Activated CD8-positive, alpha-beta T cell treated with anti-CD3 and anti-CD28 coated beads for 36 hours (primary cell): ENCODE data around the gene MBNL1. TPM values are rescaled to one million over a fixed set of nuclear protein-coding genes. Genes with fewer than 3 reads are reported as not detected.

Experiments
- ATAC-seq: fragments of 200-7000 bp; cut with Tn5 transposase; one replicate; pipeline ENCODE4 v1.10.0; 2021; ENCODE audit warnings: mild to moderate bottlenecking, moderate library complexity
- CTCF ChIA-PET: fragments of 350-600 bp; sonication (Branson Sonifier 250); formaldehyde crosslinking; loops from one replicate; lab custom pipeline; 2021; ENCODE audit warnings: antibody characterized with exemption; lab: Charles Lee
- POLR2A ChIA-PET: fragments of 350-600 bp; sonication (Branson Sonifier 250); formaldehyde crosslinking; loops from one replicate; lab custom pipeline; 2021; ENCODE audit warnings: antibody characterized with exemption; lab: Charles Lee
- DNase-seq: peaks from one replicate; pipeline ENCODE4 v3.0.0-alpha.2; 2020
- H3K27ac Mint-ChIP-seq: one replicate; pipeline ENCODE4 v1.8.0; 2021; ENCODE audit warnings: mild to moderate bottlenecking, mixed read lengths
- H3K27me3 Mint-ChIP-seq: one replicate; pipeline ENCODE4 v1.8.0; 2021; ENCODE audit warnings: mixed read lengths
- H3K36me3 Mint-ChIP-seq: one replicate; pipeline ENCODE4 v1.8.0; 2021; ENCODE audit warnings: low read depth, mixed read lengths
- H3K4me1 Mint-ChIP-seq: one replicate; pipeline ENCODE4 v1.8.0; 2021; ENCODE audit warnings: low read depth, mixed read lengths
- H3K4me3 Mint-ChIP-seq: one replicate; pipeline ENCODE4 v1.8.0; 2021; ENCODE audit warnings: mild to moderate bottlenecking, moderate library complexity, mixed read lengths
- H3K9me3 Mint-ChIP-seq: one replicate; pipeline ENCODE4 v1.8.0; 2021; ENCODE audit warnings: mixed read lengths
- CTCF ChIP-seq: fragments of 200-600 bp; IDR thresholded peaks from one replicate; pipeline ENCODE4 v1.8.0; 2022; ENCODE audit warnings: antibody characterized with exemption, mild to moderate bottlenecking
- intact Hi-C: fragments of 100-400 bp; cut with micrococcal nuclease; formaldehyde crosslinking; loops from one replicate; pipeline ENCODE4 v1.10.0; 2022
- total RNA-seq, 2 experiments: library from RNA; stranded (reverse); gene quantifications; one replicate each; pipeline ENCODE4 v1.2.3, GENCODE V29; 2021

MBNL1 gene
- total RNA-seq, 2 experiments from 2014 or later: 341 to 360 TPM

- ChIA-PET CTCF (interaction anchor here (0.9 to 1.2 kb wide), 2 partner anchors 9 to 19 kb away, joined by 3 read pairs; no protein-coding TSS in a partner anchor), POLR2A (interaction anchor here (0.9 kb wide), 1 partner anchor 13 kb away, joined by 3 read pairs; no protein-coding TSS in a partner anchor)
- ATAC-seq (no peak), DNase-seq (no peak)
- no peaks in the 10 kb centered on the region for H3K27me3 Mint-ChIP-seq
- H3K4me1 Mint-ChIP-seq: peaks cover 82% of the 10 kb centered on the region
- peak overlapping the region; percentile 72 for H3K27ac Mint-ChIP-seq
- H3K4me3 Mint-ChIP-seq: no peak overlapping the region
- H3K36me3 Mint-ChIP-seq: peaks cover 38% of the 10 kb centered on the region
- peaks cover under 1% of the 10 kb centered on the region for H3K9me3 Mint-ChIP-seq
- no peak for TF ChIP-seq CTCF
- intact Hi-C loops: no loop called here
These were observed 51.3 kb downstream of the MBNL1 start for GRCh38 chr3:152319831-152320617.

- H3K9me3 Mint-ChIP-seq: peaks cover 3% of the 10 kb centered on the region
- CTCF ChIA-PET: interaction anchor here (0.8 kb wide), 2 partner anchors 8 to 77 kb away, joined by 3 to 4 read pairs; no protein-coding TSS in a partner anchor
- no peaks in the 10 kb centered on the region for H3K27me3 Mint-ChIP-seq
- DNase-seq (no peak), ATAC-seq (no peak)
- intact Hi-C loops: no loop called here
- H3K4me1 Mint-ChIP-seq: peaks cover 78% of the 10 kb centered on the region
- H3K27ac Mint-ChIP-seq: peak overlapping the region; percentile 72
- TF ChIP-seq CTCF: no peak
- H3K36me3 Mint-ChIP-seq: peaks cover 38% of the 10 kb centered on the region
- H3K4me3 Mint-ChIP-seq: no peak overlapping the region
- POLR2A ChIA-PET: interaction anchor here (0.9 kb wide), 1 partner anchor 25 kb away, joined by 3 read pairs; no protein-coding TSS in a partner anchor
These were observed 52.6 kb downstream of the MBNL1 start for GRCh38 chr3:152321200-152321954.

DNA sequence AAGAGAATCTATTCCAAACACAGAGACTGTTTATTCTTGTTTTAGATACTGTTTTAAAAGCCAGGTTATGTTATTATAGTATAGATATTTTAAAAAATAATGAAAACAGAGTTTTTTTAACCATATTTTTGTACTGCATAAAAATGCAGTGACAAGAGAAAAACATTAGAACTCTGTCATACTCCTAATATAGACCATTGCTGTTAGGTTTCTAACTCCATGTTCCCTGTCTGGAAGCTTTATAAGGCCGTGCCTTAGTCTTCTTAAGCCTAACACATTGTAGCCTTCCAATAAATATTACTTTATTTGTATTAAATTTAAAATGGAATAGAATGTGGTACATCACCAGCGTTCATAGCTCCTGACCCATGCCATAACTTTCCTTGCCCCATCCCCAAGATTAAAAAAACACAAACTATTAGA is 53.2 kb downstream of the MBNL1 start:
- POLR2A ChIA-PET: interaction anchor here (0.9 kb wide), 1 partner anchor 24 kb away, joined by 3 read pairs; no protein-coding TSS in a partner anchor
- peaks cover 40% of the 10 kb centered on the region for H3K36me3 Mint-ChIP-seq

DNA sequence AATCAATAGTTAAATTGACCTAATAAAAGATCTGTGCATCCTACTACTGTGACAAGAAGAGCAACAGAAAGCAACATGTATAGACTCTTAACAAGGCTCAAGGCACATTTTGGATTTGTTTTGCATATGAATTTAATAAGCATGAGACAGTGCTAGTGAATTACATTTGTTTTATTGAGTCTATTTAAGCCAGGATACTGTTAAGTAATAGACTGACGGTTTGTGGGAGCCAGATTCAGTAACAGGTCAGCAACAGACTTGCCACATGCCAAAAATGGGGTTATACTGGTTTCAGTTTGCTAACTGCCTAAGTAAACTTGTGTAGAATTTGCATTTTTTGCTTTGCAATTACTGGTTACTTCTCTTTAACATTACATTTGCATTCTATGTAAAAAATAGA is 54.0 kb downstream of the MBNL1 start:
- ATAC-seq: no peak
- Mint-ChIP-seq H3K36me3 (peaks cover 43% of the 10 kb centered on the region), H3K9me3 (peaks cover 3% of the 10 kb centered on the region), H3K4me1 (peaks cover 78% of the 10 kb centered on the region), H3K27me3 (no peaks in the 10 kb centered on the region), H3K27ac (peak overlapping the region; percentile 58), H3K4me3 (peak overlapping the region; percentile 23)
- no peak for DNase-seq
- intact Hi-C loops: no loop called here
- no peak for TF ChIP-seq CTCF
- ChIA-PET CTCF (no interaction called here), POLR2A (no interaction called here)

More for the DNA sequence above, 53.2 kb downstream of the MBNL1 start:
- ATAC-seq (no peak), DNase-seq (no peak)
- Mint-ChIP-seq H3K9me3 (peaks cover 3% of the 10 kb centered on the region), H3K27me3 (no peaks in the 10 kb centered on the region), H3K4me3 (no peak overlapping the region), H3K4me1 (peaks cover 77% of the 10 kb centered on the region), H3K27ac (peak overlapping the region; percentile 71)
- intact Hi-C loops: no loop called here
- no peak for TF ChIP-seq CTCF
- CTCF ChIA-PET: interaction anchor here (0.8 kb wide), 1 partner anchor 78 kb away, joined by 4 read pairs; no protein-coding TSS in a partner anchor
